T-helper 17 cell (primary cell): ENCODE results near the gene KRTAP16-1. TPM values are rescaled to one million over a fixed set of nuclear protein-coding genes. Genes with fewer than 3 reads are reported as not detected.
A peak's percentile ranks its signal among the peaks of the same experiment; 100 is the strongest.
"Not testable (repeated sequence)": the region's sequence is repeated elsewhere in the genome, so short reads cannot be mapped to it uniquely, and the experiment has no call there.

ENCODE experiments used
- ATAC-seq: fragments of 150-1000 bp; cut with Tn5 transposase; 2 replicates; pipeline ENCODE4 v1.10.0; 2021; ENCODE audit warnings: mild to moderate bottlenecking, moderate library complexity
- DNase-seq, 3 donors: peaks; one replicate each; pipeline versions ENCODE4 v3.0.0 to v3.0.0-alpha.2; 2020 to 2021
- H3K9me3 ChIP-seq: one replicate; pipeline ENCODE4 v1.7.0; 2013; ENCODE audit warnings: low read length, mild to moderate bottlenecking; ENCODE audit not compliant: control insufficient read depth, poor library complexity, severe bottlenecking
- H3K27ac Mint-ChIP-seq: one replicate; pipeline ENCODE4 v1.8.0; 2022; ENCODE audit warnings: mild to moderate bottlenecking, moderate library complexity, mixed read lengths
- H3K27me3 Mint-ChIP-seq: one replicate; pipeline ENCODE4 v1.8.0; 2022; ENCODE audit warnings: mixed read lengths
- H3K36me3 Mint-ChIP-seq: one replicate; pipeline ENCODE4 v1.8.0; 2022; ENCODE audit warnings: low read depth, mixed read lengths
- H3K4me1 Mint-ChIP-seq: one replicate; pipeline ENCODE4 v1.8.0; 2022; ENCODE audit warnings: mild to moderate bottlenecking, mixed read lengths
- H3K4me3 Mint-ChIP-seq: one replicate; pipeline ENCODE4 v1.8.0; 2022; ENCODE audit warnings: mild to moderate bottlenecking, moderate library complexity, mixed read lengths
- total RNA-seq, 4 donors: library from RNA in 2 of 4; stranded (reverse) in 2 of 4; gene quantifications; one replicate each; pipeline ENCODE4 v1.2.3 and lab custom pipeline; 2022 to 2026

KRTAP16-1 gene
- total RNA-seq = under 1 TPM; 0.17 to 0.34 TPM
- total RNA-seq (lab: John Stamatoyannopoulos, UW) = 0 reads per million in 2 donors

- no peaks in the 10 kb centered on the region for H3K27me3 Mint-ChIP-seq
- peak within 1 kb of the TSS; percentile 80 for H3K4me3 Mint-ChIP-seq
- peak in 2 of 3 donors; percentile 31 to 44 for DNase-seq
- H3K36me3 Mint-ChIP-seq = no peaks in the 10 kb centered on the region
- ATAC-seq = peak; percentile 48
- peak within 1 kb of the TSS; percentile 97 for H3K27ac Mint-ChIP-seq
- peaks cover 51% of the 10 kb centered on the region for H3K4me1 Mint-ChIP-seq
- no peaks in the 10 kb centered on the region for H3K9me3 ChIP-seq
These were observed at the start of gene KRTAP16-1 for GRCh38 chr17:41308918-41309359. Gene KRTAP16-1, minus strand, starts transcription at chr17:41309309. Its CDS starts 56 bp downstream, at chr17:41309253.

DNA sequence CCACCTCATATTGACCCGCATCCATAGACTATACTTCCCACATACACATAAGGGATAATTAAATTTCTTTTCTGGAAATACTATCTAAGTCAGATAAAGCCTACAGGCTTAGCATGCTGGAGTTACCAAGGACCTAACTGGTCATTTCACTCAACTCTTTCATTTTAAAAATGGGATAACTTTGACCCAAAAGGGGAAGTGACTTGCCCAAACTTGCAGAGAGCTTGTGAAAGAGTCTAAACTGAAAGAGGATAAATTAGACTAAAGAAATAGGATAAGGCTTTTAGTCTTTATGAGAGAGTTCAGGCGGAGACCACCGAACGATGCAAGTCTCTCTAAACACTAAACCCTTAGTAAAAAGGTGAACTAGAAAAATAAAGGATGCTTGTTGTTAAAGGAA, 45.4 kb upstream of the KRTAP16-1 start:
- no peaks in the 10 kb centered on the region for H3K27me3 Mint-ChIP-seq
- ATAC-seq = no peak
- DNase-seq = no peak
- H3K9me3 ChIP-seq = peaks cover 3% of the 10 kb centered on the region
- H3K4me3 Mint-ChIP-seq = no peak overlapping the region
- H3K4me1 Mint-ChIP-seq = peaks cover 5% of the 10 kb centered on the region
- no peaks in the 10 kb centered on the region for H3K36me3 Mint-ChIP-seq
- H3K27ac Mint-ChIP-seq = no peak overlapping the region

DNA sequence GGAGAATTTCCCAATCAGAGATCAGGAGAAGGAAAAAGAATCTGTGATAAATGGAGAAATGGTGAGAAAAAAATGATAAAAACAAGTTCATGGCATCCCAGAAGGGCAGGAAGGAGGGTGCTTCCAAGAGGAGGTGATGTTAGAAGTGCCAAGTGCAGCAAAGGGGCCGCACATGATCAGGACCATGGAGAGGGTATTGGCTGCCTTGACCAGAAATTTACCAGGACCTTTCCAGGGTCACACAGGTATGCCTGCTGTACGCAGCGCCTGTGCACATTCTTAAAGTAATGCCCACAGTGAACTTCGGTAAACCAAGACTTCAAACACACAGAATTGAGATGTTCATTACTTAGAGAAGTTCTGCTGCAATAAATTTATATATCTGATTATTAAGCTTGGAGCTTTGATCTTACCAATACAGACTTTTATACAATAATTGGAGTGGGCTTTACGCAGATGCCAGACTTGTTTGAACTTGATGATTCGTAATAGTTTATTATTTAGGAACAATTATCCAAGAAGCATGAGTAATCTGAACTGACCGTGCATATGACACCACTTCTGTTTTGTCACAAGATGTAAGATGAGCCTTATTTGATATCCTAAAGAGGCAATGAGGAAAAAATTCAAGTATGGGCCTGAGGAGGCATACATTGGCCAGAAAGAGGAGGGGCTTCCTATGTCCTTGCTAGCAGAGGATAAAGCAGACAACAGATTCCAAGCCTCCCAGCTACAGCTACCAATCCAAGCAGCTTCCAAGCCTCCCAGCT, 43.7 kb upstream of the KRTAP16-1 start:
- H3K27me3 Mint-ChIP-seq = no peaks in the 10 kb centered on the region
- no peak overlapping the region for H3K4me3 Mint-ChIP-seq
- peaks cover 5% of the 10 kb centered on the region for H3K4me1 Mint-ChIP-seq
- DNase-seq (no peak), ATAC-seq (no peak)
- peaks cover 3% of the 10 kb centered on the region for H3K9me3 ChIP-seq
- no peaks in the 10 kb centered on the region for H3K36me3 Mint-ChIP-seq
- no peak overlapping the region for H3K27ac Mint-ChIP-seq

DNA sequence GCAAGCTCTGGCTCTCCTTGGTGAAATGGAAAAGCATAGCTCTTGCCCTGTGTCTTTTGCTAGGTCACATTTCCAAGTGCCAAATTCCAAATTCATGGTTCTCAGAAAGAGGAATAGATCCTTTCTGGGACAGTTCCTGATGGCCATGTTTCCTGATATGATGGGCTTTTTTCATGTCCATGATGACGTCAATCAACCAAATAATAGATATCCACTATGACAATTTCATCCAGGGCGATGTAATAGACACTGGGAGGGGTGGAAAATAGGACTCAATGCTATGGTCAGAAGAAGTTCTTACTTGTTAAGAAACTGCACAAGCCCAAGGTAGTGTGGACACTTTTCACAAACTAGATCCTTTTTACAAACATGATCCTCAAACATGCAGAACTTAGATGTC, 42.1 kb upstream of the KRTAP16-1 start:
- Mint-ChIP-seq H3K27me3 (no peaks in the 10 kb centered on the region), H3K4me1 (peaks cover 5% of the 10 kb centered on the region), H3K27ac (no peak overlapping the region), H3K36me3 (no peaks in the 10 kb centered on the region), H3K4me3 (no peak overlapping the region)
- H3K9me3 ChIP-seq = peaks cover 3% of the 10 kb centered on the region
- ATAC-seq = no peak
- DNase-seq = no peak

GRCh38 chr17:41350381-41350878, 41.3 kb upstream of the KRTAP16-1 start, which contains the start of gene KRT33A:
Gene KRT33A, minus strand, starts transcription at chr17:41350828. Its CDS starts 61 bp downstream, at chr17:41350767.
- not testable (repeated sequence) for H3K36me3 Mint-ChIP-seq, H3K27me3 Mint-ChIP-seq, DNase-seq, H3K4me3 Mint-ChIP-seq, H3K4me1 Mint-ChIP-seq, ATAC-seq, H3K27ac Mint-ChIP-seq, H3K9me3 ChIP-seq

DNA sequence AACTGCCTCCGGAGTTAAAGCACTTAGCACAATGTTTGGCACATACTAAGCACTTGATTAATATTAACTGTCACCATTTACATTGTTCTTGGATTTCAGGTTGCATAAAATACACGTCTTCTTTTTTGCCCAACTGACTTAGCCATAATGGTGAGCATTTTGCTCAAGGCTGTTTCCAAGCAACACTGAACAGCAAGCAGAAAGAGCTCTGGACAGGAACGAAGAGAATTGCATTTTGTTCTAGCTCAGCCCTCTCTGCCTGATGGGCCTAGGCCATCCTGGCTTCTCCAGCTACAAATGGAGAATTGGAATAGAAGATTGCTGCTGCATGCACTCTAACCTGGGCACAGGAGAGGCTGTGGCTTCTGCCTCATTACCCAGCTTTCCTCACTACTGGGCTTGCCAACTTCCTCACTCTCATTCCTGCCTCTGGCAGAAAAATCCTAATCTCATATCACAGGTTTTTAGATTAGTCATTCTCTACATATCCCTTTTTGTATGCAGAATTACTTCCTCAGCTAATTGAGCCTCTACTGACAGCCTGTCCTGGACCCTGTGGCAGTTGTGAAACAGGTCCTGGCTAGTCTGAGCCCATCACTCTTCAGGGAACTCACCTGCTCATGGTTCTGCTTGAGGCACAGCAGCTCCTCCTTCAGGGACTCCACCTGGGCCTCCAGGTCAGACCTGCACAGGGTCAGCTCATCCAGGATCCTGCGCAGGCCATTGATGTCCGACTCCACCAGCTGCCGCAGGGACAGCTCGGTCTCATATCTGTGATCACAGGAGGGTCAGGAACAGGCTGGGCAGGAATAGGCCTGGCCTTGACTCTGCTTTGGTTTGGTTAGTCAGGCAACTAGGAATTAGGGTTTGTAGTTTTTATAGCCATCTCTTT, 39.0 kb upstream of the KRTAP16-1 start:
- Mint-ChIP-seq H3K36me3 (no peaks in the 10 kb centered on the region), H3K4me1 (peaks cover 6% of the 10 kb centered on the region), H3K4me3 (no peak overlapping the region), H3K27ac (peak overlapping the region; percentile 39), H3K27me3 (no peaks in the 10 kb centered on the region)
- ATAC-seq (no peak), DNase-seq (no peak)
- H3K9me3 ChIP-seq = no peaks in the 10 kb centered on the region

- not testable (repeated sequence) for H3K36me3 Mint-ChIP-seq, H3K4me3 Mint-ChIP-seq, ATAC-seq, DNase-seq, H3K9me3 ChIP-seq, H3K27me3 Mint-ChIP-seq, H3K27ac Mint-ChIP-seq
- H3K4me1 Mint-ChIP-seq = peaks cover 12% of the 10 kb centered on the region
These were observed 37.3 kb upstream of the KRTAP16-1 start for GRCh38 chr17:41346421-41346820.

DNA sequence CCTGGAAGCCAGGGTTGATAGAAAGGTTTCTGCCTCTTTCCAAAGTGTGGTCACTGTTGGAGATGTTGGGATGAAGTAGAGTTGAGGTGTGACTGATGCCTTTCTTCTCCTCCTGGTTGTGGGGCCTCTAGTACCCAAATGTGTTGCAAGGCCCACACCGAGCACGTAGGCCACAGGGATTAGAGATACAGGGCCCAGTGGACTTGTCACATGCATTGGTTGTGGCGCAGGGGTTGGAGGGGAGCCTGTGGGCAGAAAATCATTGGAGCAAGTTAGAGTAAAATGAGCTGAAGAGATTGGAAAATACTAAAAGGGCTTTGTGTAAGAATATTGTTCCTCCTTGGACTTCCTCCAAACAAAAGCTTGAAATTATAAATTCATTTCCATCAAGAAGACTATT, 36.9 kb upstream of the KRTAP16-1 start:
- ATAC-seq = no peak
- Mint-ChIP-seq H3K36me3 (no peaks in the 10 kb centered on the region), H3K4me3 (no peak overlapping the region), H3K27me3 (no peaks in the 10 kb centered on the region), H3K27ac (no peak overlapping the region), H3K4me1 (peaks cover 17% of the 10 kb centered on the region)
- H3K9me3 ChIP-seq = no peaks in the 10 kb centered on the region
- DNase-seq = no peak

GRCh38 chr17:41343029-41343428, 33.9 kb upstream of the KRTAP16-1 start:
- no peaks in the 10 kb centered on the region for H3K9me3 ChIP-seq
- Mint-ChIP-seq H3K36me3 (no peaks in the 10 kb centered on the region), H3K4me3 (no peak overlapping the region), H3K27ac (peak overlapping the region; percentile 99), H3K4me1 (peaks cover 40% of the 10 kb centered on the region), H3K27me3 (no peaks in the 10 kb centered on the region)
- no peak for ATAC-seq
- no peak for DNase-seq

DNA sequence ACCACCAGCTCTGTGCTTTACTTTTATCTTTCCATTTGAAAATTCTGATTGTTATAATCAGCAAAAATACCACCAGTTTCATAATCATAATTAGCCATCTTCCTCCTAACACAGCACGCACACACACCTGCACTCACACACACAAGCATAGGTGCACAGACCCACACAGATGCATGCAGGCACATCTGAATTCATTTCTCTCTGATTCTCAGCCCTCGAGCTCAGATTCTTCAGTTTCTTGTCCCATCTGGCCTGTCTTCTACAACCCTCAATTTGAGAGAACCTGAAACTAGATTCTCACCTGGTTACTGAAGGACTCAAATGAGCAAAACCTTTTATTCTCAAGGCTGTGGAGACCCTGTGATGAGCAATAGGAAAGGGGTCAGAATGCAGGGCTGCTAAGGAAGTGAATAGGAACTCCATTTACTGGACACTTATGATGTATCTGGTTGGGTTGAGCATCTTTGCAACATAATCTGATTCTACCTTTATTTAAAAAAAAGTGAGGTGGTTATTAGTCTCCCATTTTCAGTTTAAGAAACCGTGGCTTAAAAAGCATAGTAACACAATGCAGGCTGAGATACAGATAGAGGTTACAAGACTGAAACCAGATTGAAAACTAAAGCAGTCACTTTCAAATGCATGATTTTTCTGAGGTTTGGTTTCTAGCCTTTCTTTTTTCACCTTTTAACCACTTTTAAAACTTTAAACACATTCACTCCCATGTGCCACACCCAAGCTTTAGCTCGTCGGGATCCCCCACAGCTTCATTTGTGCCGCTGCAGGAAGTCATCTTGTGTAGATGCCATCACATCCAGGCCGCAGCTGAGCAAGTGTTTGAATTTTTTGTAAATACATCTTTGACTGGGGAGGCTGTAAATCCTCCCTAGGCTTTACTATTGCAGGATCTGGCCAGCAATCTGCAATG, 32.1 kb upstream of the KRTAP16-1 start:
- peak; percentile 54 for ATAC-seq
- H3K9me3 ChIP-seq = no peaks in the 10 kb centered on the region
- DNase-seq = peak in 2 of 3 donors; percentile 42 to 43
- no peaks in the 10 kb centered on the region for H3K27me3 Mint-ChIP-seq
- peaks cover 43% of the 10 kb centered on the region for H3K4me1 Mint-ChIP-seq
- H3K4me3 Mint-ChIP-seq = peak overlapping the region; percentile 80
- no peaks in the 10 kb centered on the region for H3K36me3 Mint-ChIP-seq
- H3K27ac Mint-ChIP-seq = peak overlapping the region; percentile 99

GRCh38 chr17:41340494-41340893, 31.4 kb upstream of the KRTAP16-1 start:
- Mint-ChIP-seq H3K4me1 (peaks cover 49% of the 10 kb centered on the region), H3K4me3 (peak overlapping the region; percentile 80), H3K27me3 (no peaks in the 10 kb centered on the region)

GRCh38 chr17:41339571-41340172, 30.6 kb upstream of the KRTAP16-1 start:
- ATAC-seq (no peak), DNase-seq (no peak)
- H3K27ac Mint-ChIP-seq = peak overlapping the region; percentile 99
- no peaks in the 10 kb centered on the region for H3K27me3 Mint-ChIP-seq
- no peaks in the 10 kb centered on the region for H3K9me3 ChIP-seq
- H3K4me3 Mint-ChIP-seq = peak overlapping the region; percentile 80
- peaks cover 54% of the 10 kb centered on the region for H3K4me1 Mint-ChIP-seq
- H3K36me3 Mint-ChIP-seq = no peaks in the 10 kb centered on the region

More at GRCh38 chr17:41340494-41340893, 31.4 kb upstream of the KRTAP16-1 start:
- H3K27ac Mint-ChIP-seq = peak overlapping the region; percentile 99
- no peaks in the 10 kb centered on the region for H3K9me3 ChIP-seq
- DNase-seq (no peak), ATAC-seq (no peak)
- no peaks in the 10 kb centered on the region for H3K36me3 Mint-ChIP-seq
